HG03196 (cell line): ENCODE data around the gene CHAC2.
"Not testable (repeated sequence)": the region's sequence is repeated elsewhere in the genome, so short reads cannot be mapped to it uniquely, and the experiment has no call there.

ENCODE experiments used
- ATAC-seq: cut with Tn5 transposase; IDR thresholded peaks from one replicate; pipeline ENCODE4 v1.9.1; 2021; ENCODE audit not compliant: unreplicated experiment

Gene CHAC2

GRCh38 chr2:53777134-53777533, 9.5 kb downstream of the CHAC2 start:
- ATAC-seq: no peak

GRCh38 chr2:53778536-53779162, 11.0 kb downstream of the CHAC2 start:
- no peak for ATAC-seq

GRCh38 chr2:53780056-53780455, 12.5 kb downstream of the CHAC2 start:
- no peak for ATAC-seq

GRCh38 chr2:53782676-53783075, 15.1 kb downstream of the CHAC2 start:
- no peak for ATAC-seq

- no peak for ATAC-seq
These were observed 16.8 kb downstream of the CHAC2 start for GRCh38 chr2:53784436-53784835.

- no peak for ATAC-seq
These were observed 17.8 kb downstream of the CHAC2 start for GRCh38 chr2:53785366-53785765.

- ATAC-seq: peak; percentile 12
These were observed 18.7 kb downstream of the CHAC2 start for GRCh38 chr2:53786352-53786704.

GRCh38 chr2:53786705-53787613, 19.4 kb downstream of the CHAC2 start, which contains the start of the genes ASB3 and ERLEC1:
TSS of gene ASB3 (minus strand) at chr2:53786953. CDS start at chr2:53765572, 21,381 bp downstream.
TSS of gene ERLEC1 (plus strand) at chr2:53787044. CDS start at chr2:53787211, 167 bp downstream.
- ATAC-seq: peak; percentile 96

- no peak for ATAC-seq
These were observed 20.1 kb downstream of the CHAC2 start for GRCh38 chr2:53787614-53788289.

GRCh38 chr2:53793261-53793660, 25.7 kb downstream of the CHAC2 start:
- ATAC-seq: no peak

- no peak for ATAC-seq
These were observed 26.2 kb downstream of the CHAC2 start for GRCh38 chr2:53793821-53794220.

GRCh38 chr2:53801547-53801946, 33.9 kb downstream of the CHAC2 start:
- no peak for ATAC-seq

GRCh38 chr2:53802617-53803151, 35.1 kb downstream of the CHAC2 start:
- no peak for ATAC-seq

GRCh38 chr2:53811601-53812000, 44.0 kb downstream of the CHAC2 start:
- no peak for ATAC-seq

- no peak for ATAC-seq
These were observed 45.5 kb downstream of the CHAC2 start for GRCh38 chr2:53813151-53813550.

GRCh38 chr2:53818854-53819435, 51.3 kb downstream of the CHAC2 start:
- ATAC-seq: no peak

GRCh38 chr2:53819634-53820033, 52.0 kb downstream of the CHAC2 start:
- no peak for ATAC-seq

GRCh38 chr2:53820048-53820447, 52.4 kb downstream of the CHAC2 start:
- ATAC-seq: no peak

GRCh38 chr2:53820711-53821110, 53.1 kb downstream of the CHAC2 start:
- no peak for ATAC-seq

- ATAC-seq: no peak
These were observed 54.2 kb downstream of the CHAC2 start for GRCh38 chr2:53821810-53822209.

GRCh38 chr2:53823639-53824038, 56.0 kb downstream of the CHAC2 start:
- ATAC-seq: not testable (repeated sequence)
